GM21786 (cell line): ENCODE data around the gene CHST9.
"Not testable (repeated sequence)": the region's sequence is repeated elsewhere in the genome, so short reads cannot be mapped to it uniquely, and the experiment has no call there.

Experiments used
- ATAC-seq: cut with Tn5 transposase; IDR thresholded peaks from one replicate; pipeline ENCODE4 v1.9.1; 2021; ENCODE audit not compliant: unreplicated experiment

Gene CHST9

GRCh38 chr18:27008575-27008974, 176.5 kb downstream of the CHST9 start:
- ATAC-seq = no peak

DNA sequence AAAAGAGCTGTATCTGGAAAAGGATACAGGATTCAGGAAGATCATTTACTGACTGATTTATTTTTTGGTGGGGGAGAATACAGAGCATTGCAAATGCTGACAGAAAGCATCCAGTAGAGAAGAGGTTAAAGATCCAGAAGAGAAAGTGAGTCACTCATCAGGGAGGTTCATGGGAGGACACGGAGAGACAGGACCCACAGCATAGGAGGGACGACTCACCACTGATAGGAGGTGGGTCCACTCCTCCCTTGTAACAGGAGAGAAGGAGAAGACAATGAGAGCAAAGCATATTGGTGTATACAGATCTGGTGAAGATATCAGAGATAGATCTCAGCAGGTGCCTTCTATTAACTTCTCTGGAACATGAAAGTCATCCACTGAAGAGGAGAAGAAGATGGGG, 177.2 kb downstream of the CHST9 start:
- no peak for ATAC-seq

DNA sequence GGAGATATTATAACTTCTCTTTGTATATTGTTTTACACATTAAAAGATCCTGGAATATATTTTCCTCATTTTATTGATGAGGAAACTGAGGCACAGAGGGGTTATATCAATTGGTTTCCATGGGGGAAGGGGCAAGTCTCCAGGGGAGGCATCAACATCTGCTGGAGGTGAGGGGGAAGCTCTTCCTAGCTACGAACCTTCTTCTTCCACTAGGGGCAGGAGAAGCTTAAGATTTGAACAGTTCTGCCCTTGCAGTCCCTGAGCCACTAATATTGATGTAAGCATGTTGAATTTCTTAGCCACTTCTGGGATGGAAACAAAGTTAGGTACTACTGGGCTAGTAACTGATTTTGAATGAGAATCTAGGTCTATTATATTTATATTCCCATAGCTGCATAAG, 179.5 kb downstream of the CHST9 start:
- no peak for ATAC-seq

GRCh38 chr18:27004056-27004829, 180.9 kb downstream of the CHST9 start:
- ATAC-seq = no peak

DNA sequence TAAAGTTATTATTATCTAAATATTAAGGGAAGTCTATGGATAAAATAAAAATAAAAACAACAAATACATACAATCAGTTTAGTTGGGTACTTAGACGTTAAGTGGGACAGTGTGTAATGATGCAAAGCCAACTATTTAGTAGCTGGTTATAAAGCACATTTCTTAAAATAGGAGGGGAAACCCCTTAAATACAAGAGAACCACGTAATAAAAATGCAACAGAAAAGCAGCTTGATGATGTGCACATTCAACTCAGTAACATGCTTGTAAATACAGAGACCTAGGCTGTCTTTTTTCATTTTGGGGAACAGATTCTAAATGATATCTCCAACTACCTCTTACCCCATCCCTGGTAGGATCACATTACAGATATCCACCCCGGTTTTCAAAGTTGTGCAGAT, 185.3 kb downstream of the CHST9 start:
- ATAC-seq = no peak

- peak; percentile 57 for ATAC-seq
These were observed 191.5 kb downstream of the CHST9 start for GRCh38 chr18:26993568-26993967.

DNA sequence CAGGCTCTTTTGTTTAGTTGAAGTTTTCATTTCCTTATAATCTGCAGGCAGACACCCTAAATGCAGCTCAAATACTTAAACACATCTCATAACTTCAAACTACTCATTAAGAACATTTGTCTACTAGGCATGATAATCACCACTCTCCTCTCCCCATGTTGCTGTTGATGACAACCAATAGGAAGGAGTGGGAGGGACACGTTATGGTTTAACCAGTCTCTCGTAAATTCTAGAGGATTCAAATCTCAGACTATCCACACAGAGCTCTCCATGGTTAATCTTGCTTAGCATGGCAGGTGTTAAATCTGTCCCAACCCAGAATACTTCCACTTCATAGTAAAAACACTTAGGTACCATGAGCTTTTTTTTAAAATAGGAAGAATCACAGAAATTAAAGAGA, 192.2 kb downstream of the CHST9 start:
- ATAC-seq = no peak

DNA sequence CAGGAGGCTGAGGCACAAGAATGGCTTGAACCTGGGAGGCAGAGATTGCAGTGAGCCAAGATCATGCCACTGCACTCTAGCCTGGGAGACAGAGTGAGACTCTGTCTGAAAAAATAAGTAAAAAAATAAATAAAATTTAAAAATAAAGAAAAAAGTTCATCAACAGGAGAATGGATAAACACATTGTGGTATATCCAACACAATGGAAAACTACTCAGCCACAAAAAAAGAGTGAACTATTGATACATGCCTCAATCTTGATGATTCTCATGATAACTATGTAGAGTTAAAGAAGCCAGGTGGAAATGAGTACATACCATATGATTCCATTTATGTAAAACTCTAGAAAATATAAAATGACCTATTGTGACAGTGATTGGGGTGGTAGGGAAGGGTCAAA, 195.3 kb downstream of the CHST9 start:
- ATAC-seq = no peak

DNA sequence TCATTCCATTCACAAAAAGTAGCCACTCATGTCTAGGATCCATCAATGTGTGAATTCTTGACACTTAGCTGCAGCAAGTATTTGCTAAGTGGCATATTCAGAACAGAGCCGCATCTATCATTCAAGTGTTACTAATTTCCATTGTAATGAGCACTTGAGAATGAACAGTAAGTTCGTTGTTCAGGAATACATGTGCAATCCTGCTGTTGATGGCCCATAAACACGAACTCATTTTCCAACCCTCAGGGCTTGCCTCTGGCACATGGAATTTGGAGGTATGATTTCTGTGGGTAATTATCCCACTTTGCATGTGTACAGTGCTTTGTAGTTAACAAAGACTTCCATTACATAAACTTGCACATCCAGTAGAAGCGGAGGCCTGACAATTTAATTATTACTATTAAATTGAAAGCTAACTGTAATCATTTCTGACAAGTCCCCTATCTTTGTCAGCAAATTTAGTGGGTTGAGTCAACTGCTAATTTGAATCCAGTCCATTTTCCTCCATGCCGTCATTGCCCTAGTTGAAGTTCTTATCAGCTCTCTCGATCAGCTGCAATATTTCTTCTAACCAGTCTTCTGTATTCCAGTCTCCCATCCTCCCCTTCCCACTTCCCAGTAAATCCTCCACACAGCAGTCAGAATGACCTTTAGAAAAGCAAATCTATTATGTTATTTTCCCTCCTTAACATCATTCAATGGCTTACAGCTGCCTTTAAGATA, 203.6 kb downstream of the CHST9 start:
- ATAC-seq = no peak

- peak; percentile 97 for ATAC-seq
These were observed 206.2 kb downstream of the CHST9 start for GRCh38 chr18:26978812-26979341.

- ATAC-seq = no peak
These were observed 207.3 kb downstream of the CHST9 start for GRCh38 chr18:26977781-26978180.

DNA sequence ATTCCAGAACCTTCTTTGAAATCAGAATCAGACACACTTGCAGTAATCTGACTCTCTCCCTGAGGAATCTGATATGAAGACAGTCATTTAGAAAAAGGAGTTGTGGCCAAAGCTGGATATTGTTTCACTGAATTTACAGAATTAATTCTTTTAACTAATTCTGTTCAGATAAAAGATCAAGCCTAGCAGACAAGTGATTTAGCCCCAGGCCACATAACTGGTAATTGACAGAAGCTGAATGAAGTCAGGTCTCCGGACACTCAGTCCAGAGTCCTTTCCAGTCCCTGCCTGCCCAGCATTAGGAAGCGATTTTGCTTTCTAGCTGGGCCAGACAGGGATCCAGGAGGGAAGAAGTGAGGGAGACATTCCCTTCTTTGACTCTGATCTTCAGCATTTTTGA, 208.9 kb downstream of the CHST9 start:
- ATAC-seq = no peak

- ATAC-seq = not testable (repeated sequence)
These were observed 212.6 kb downstream of the CHST9 start for GRCh38 chr18:26972549-26972948.

- no peak for ATAC-seq
These were observed 213.7 kb downstream of the CHST9 start for GRCh38 chr18:26971409-26971808.

DNA sequence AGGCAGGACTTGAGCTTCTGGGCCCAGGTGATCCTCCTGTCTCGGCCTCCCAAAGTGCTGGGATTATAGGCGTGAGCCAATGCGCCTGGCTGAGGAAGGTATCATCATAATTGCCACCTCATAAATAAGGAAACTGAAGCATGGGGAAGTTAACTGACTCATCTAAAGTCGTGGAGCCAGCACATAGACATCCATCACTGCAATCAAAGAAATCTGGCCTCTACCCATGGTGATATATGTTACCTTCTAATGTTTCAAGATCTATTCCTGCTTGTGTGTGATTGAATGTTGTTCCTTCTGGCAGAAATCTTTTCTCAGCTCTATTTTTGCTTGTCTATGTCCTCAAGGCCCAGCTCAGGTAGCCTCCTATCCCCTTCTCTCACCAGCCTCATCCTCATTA, 214.5 kb downstream of the CHST9 start:
- no peak for ATAC-seq

DNA sequence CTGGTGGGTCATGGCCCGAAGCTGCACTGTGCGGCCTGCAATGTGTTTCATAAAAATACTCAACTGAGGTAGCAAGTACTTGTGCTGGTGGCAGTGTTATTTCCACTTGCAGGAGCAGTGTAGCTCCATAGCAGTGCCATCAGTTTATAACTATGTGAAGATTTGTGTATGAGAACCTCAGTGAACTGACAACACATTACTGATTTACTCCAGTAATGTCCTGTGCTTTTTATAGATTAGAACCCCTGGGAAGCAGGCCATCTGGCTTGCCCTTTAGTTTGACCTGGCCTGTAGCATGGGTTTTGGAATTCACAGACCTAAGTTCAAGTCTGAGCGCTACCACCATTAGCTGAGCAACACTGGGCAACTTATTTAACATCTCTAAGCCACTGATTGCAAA, 219.9 kb downstream of the CHST9 start:
- no peak for ATAC-seq

DNA sequence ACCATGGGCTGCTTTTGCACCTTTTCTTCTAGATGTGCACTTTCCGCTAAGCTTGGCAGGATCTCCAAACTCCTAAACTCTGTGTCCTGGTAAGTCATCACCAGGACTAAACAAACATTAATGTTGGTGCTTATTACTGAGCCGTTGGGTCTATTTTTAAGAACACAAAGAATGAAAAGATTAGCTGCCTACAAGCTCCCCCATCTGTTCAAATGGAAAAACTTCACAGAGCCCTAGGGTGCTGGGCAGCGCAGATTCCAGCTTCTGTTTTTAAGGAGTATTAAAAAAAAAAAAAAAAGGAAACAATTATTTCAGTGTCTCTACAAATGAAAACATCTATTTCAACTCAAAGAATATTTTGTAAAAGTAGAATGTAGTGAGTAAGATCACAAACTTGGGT, 221.8 kb downstream of the CHST9 start:
- no peak for ATAC-seq

- no peak for ATAC-seq
These were observed 223.3 kb downstream of the CHST9 start for GRCh38 chr18:26961839-26962238.

- no peak for ATAC-seq
These were observed 224.2 kb downstream of the CHST9 start for GRCh38 chr18:26960911-26961310.

- no peak for ATAC-seq
These were observed 228.2 kb downstream of the CHST9 start for GRCh38 chr18:26956863-26957262.

GRCh38 chr18:26948703-26949102, 236.4 kb downstream of the CHST9 start:
- ATAC-seq = no peak

- no peak for ATAC-seq
These were observed 241.2 kb downstream of the CHST9 start for GRCh38 chr18:26943906-26944305.
